NCI-H2107 (cell line): ENCODE data around the gene ADAMTS9.
A peak's percentile ranks its signal among the peaks of the same experiment; 100 is the strongest.

Experiments used
- DNase-seq: peaks from one replicate; lab custom pipeline; 2025; lab: John Stamatoyannopoulos, UW

The ADAMTS9 gene

DNA sequence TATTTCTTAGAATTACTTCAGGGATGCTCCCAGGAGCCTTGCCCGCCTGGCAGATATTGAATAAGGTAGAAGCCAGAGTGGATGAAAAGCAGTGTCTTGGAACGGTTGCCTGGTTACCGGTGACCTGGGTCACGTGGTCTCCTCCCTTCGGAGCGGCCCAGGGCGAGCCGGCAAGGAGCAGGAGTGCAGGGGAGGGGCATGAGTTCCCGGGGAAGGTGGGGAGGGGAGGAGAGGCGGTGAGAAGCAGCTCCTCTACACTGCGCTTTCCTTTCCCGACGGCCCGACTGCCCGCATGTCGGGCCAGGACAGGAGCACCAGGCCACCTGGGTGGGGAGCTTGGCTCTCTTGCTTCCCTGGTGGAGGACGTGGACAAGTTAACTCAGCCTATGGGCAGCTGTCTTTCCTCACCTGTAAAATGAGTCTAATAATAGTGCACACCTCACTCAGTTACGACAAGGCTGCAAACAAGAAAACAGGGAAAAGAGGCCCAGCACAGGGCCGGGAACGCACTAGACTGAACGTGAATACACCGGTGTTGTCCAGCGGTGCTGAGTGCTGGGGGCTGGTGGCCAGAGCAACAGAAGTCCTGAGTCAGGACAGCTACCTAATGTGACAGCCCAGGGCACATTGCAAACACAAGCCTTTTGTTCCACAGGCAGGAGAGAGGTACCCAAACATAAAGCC, 198.3 kb downstream of the ADAMTS9 start:
- DNase-seq = peak; percentile 2

DNA sequence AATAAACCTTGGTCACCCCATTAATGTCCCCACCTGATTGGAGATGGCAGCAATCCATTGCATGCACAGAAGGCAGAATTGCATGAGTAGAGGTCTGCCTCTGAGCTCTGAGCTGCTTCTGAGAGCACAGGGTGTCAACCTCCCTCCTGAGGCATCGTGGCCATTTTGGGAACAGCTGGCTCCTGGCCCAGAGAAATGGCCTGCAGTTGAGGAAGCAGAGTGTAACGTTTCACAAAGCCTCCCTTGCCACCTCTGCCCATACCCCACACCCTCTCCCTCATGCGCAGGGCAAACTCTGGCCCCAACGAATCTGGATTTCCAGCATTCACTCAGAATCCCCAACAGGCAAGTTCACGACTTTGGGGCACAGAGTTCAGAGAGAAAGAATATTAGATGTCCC, 198.9 kb downstream of the ADAMTS9 start:
- peak; percentile 1 for DNase-seq

DNA sequence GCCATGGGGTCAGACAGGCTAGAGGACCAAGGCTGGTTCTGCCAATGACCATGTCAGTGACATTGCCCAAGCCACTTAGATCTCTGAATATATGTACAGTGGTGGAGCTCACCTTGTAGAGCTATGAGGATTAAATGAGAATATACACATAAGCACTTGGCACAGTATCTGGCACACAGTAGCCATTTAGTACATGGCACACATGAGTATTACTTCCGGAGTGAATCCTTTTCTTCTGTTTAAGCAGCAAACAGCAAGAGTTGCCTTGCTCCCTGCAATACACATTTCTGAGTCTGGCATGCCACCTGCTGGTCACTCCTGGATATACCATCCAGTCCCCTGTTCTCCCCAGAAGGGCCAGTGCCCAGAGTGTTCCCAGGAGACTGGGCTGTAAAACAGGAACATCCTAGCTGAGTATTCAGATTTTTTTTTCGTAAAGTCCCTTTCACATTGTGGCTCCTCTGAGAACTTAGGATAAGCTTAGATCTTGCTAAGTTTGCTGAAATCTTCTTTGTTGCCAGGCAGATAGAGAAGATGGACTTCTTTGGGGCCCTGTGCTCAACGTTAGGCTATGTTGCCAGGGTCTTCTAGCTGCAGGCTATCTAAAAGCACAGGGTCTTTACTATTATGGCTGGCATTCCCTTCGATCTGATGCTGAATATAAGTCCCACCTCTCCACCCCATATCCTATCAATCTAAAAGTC, 203.4 kb downstream of the ADAMTS9 start:
- no peak for DNase-seq

DNA sequence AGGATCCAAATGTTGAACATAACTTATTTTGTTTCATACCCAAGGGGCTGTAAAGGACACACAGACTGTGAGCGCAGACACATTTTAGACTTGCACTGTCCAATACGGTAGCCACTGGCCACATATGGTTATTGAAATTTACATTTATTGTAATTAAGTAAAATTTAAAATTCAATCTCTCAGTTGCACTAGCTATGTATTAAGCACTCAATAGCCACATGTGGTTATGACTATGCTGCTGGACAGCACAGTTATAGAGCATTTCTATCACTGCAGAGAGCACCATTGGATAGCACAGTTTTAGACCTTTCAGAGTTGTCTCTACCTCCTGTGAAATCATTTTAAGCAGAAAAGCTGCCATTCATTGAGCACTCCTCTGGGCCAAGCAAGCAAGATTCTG, 204.3 kb downstream of the ADAMTS9 start:
- DNase-seq = no peak

DNA sequence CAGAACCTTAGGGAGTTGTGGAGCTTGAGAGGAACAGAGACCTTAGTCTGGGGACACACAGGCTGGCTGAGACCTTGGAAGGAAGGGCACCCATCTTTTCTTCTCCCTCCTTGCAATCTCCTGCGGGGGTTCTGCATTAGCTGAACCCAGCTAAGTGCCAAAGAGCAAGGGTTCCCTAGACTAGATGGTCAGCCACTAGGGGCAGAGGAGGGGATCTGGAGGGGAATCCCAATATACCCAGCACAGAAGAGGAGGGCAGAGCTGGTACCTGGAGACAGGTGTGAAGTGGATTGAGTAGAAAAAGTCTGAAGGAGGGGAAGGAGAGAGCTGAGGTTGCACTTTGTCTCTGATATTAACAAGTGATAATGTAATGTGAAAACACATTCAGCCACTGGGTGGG, 212.8 kb downstream of the ADAMTS9 start:
- DNase-seq = no peak

DNA sequence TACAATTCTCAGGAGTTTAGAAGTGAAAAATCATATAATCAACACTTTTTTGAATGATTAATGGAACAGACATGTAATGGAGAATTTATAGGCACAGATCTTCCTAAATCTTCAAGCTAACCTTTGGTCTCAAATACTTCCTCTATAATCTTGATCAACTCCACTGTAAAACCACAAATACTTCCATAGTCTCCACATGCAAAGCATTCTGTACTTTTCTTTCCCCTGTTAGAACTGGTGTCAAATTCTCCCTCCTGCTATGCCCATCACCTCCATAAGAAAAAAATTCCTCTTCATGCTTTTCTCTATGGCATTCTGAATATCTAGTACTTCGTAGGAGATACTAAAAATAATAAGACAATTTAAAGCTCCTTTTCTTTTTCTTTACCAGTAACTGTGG, 214.3 kb downstream of the ADAMTS9 start:
- DNase-seq = no peak

DNA sequence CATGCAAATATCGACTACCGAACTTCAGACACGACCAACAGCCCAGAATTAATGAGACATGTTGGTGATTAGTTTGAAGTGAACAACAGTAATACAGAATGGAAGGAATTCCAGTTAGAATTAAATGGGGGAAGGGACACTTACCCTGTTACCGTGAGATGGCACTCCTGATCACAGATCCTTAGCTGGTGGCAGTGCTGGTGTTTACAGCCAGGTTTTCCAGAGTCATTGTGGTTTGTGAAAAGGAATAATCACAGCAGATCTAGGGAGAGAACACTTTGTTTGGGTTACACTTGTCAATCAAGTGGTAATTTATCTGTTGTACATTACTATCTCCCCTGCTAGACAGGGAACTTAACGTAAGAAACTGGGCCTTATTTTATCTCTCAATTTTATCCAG, 217.4 kb downstream of the ADAMTS9 start:
- DNase-seq = no peak

DNA sequence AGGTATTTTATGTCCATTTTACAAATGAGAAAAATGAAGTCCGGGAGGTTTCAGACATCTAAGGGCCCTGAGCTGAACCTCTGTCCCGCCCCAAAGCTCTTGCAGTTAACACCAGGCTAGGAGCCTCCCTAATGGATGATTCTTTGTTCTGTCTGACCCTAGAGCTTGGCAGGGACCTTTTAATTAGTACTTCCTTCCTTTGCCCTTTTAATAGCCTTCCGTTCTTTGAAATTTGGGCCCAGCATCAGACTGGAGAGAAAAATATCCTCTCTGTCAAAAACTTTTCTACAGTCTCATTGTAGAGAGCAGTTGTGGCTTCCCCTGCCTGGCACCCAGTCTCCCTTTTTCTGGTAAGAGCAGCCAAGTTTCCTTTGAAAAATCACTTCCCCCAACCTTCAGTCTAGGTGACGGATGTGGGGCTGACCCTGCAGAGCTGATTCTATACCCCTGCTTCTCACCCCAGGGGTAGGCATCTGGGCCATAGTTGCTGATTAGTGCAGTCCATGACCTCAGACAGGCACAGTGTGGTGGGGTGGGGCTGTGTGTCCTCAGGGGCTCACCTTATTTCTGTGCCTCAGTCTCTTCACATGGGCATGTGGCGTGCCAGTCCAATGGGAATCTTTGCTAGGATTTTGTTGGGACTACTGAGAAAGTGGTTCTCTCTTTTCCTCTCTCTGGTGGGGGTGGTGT, 220.4 kb downstream of the ADAMTS9 start:
- no peak for DNase-seq
